ENCODE data around the gene DLX1.

DLX1 gene

DNA sequence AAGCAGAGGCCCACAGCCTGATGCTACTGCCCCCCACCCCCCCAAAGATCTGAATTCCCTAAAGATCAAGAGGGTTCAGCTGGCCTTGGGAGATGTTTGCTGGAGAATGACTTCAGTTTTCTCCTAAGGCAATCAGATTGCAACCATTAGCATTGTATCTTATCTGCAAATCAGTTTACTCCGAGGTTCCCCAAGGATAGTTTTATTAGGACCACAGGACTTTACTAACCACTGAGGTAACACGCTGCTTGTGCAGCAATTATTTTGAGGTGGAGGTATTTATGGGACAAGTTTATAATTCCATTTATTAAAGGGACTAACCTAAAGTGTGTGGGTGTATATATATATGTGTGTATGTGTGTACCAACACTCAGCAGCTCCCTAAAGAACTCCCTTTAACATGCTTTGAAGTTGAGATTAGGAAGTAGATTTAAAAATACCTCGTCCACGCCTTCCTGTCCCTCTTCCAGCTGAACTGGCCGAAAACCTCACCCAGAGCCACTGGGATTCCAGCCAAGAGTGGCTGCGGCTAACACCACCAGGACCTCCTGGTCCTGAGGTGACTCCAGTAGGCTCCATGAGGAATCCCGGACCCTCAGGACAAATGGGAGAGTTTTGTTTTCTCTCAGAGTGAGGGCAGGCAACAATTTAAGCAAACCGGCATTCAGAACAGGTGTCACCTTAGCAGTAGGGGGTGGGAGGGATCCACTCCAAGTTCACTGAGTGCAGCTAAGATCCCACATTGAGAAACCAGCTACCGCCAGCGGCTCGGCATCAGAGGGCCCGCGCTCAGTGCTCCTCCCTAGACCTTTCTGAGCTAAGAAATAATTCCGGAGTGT is 3.0 kb upstream of the DLX1 start:
- Histone ChIP-seq H3K9me3 (ENCODE audit: insufficient read depth, low read depth, low read length) (no peaks in the 10 kb centered on the region), H3K36me3 (ENCODE audit: insufficient read depth, low read length) (no peaks in the 10 kb centered on the region), H3K9ac (ENCODE audit: low read depth, low read length) (no peak overlapping the region), H3K4me3 (ENCODE audit: low read length) (no peak overlapping the region), H3K27me3 (ENCODE audit: insufficient read depth, low read length) (peaks cover 100% of the 10 kb centered on the region), H3K4me1 (ENCODE audit: insufficient read depth, low read length) (peaks cover 37% of the 10 kb centered on the region), H3K27ac (ENCODE audit: low read depth, low read length) (no peak overlapping the region)
- 7% methylated on average over 14 of the region's 14 CpGs for WGBS

DNA sequence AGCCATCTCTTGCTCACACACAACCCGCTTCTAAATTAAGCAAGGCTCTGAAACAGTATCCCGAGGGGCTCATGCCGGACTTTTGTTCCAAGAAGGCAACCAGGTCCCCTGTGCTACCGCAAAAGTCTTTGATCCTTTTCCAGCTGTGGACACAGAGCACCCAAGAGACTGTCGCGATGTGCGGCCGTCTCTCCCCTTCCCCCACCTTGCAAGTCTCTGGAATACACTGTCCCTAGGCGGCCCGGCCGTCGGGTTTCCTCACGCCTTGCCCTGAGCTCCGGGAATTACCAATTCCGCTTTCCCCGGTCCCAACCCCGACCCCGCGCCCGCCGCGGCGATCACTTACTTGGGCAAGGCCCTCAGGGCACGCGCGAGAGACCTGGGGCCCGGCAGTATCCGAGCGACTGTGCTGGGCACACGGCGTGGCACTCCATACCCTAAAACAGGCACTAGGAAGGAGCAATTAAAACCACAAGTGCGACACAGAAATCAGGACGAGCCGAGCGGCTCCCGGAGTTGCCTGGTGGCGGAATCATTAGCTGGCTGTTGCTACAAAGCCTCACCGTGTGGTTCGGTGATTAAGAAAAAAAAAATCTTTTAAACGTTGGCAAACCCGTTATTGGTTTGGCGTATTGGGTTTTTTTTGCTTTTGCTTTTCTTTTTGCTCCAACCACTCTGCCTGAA is 2.2 kb upstream of the DLX1 start:
- no peak overlapping the region for H3K27ac ChIP-seq (ENCODE audit: low read depth, low read length)
- WGBS = 3% methylated on average over 42 of the region's 42 CpGs
- H3K9ac ChIP-seq (ENCODE audit: low read depth, low read length) = no peak overlapping the region
- peaks cover 100% of the 10 kb centered on the region for H3K27me3 ChIP-seq (ENCODE audit: insufficient read depth, low read length)
- no peak overlapping the region for H3K4me3 ChIP-seq (ENCODE audit: low read length)
- H3K4me1 ChIP-seq (ENCODE audit: insufficient read depth, low read length) = peaks cover 44% of the 10 kb centered on the region
- H3K36me3 ChIP-seq (ENCODE audit: insufficient read depth, low read length) = no peaks in the 10 kb centered on the region
- no peaks in the 10 kb centered on the region for H3K9me3 ChIP-seq (ENCODE audit: insufficient read depth, low read depth, low read length)

DNA sequence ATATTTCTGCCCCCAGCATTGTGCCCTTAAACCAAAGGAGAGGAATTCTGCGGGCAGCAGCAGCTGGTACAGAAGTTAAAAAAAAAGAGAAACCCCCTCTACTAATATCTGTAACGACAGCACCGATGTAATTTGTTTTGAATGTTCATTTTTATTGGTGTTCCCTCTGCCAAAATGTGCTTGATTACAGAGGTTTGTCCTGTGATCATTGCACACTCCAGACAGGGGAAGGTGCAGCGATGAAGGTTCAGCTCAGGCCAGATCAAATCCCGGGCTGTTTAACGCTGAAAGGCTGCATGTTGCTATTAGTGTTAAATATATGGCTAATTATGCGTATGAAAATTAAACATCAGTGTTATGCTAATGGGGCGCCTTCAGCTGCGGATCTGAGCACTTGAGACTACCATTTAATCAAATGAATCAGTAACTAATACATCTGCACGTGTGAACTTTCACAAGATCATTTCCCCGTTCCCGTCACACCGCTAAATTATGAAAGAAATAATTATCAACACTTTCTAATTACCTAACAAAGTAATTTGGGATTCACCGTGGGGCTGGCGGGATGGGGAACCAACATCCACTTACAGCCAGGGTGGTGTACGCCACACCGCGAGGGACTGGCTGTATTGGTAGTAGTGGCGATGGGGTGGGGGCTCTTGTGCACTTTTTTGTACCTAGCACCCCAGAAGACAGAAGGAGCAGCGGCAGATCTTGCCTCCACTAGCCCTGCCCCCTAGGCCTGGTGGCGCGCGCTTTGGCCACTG is 1.5 kb upstream of the DLX1 start:
- H3K4me3 ChIP-seq (ENCODE audit: low read length) = peak overlapping the region; percentile 61

DNA sequence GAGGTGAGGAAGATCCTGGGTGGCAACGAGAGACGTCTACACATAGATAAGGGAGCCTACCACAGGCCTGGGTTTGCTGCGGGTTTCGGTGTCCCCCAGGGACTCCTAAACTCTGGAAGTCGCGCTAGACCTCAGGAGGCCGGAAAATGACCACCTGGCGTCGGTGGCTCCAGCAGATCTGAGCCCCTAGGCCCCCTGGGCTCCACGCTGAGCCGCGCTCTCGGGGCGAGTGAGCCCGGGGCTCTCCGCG is 987 bp upstream of the DLX1 start:
- Histone ChIP-seq H3K27ac (ENCODE audit: low read depth, low read length) (no peak overlapping the region), H3K36me3 (ENCODE audit: insufficient read depth, low read length) (no peaks in the 10 kb centered on the region), H3K9ac (ENCODE audit: low read depth, low read length) (no peak overlapping the region), H3K4me3 (ENCODE audit: low read length) (peak overlapping the region; percentile 61), H3K4me1 (ENCODE audit: insufficient read depth, low read length) (peaks cover 47% of the 10 kb centered on the region), H3K9me3 (ENCODE audit: insufficient read depth, low read depth, low read length) (no peaks in the 10 kb centered on the region), H3K27me3 (ENCODE audit: insufficient read depth, low read length) (peaks cover 100% of the 10 kb centered on the region)
- under 1% methylated on average over 17 of the region's 17 CpGs for WGBS

More for the DNA sequence above, 1.5 kb upstream of the DLX1 start:
- Histone ChIP-seq H3K9me3 (ENCODE audit: insufficient read depth, low read depth, low read length) (no peaks in the 10 kb centered on the region), H3K27me3 (ENCODE audit: insufficient read depth, low read length) (peaks cover 100% of the 10 kb centered on the region), H3K36me3 (ENCODE audit: insufficient read depth, low read length) (no peaks in the 10 kb centered on the region), H3K9ac (ENCODE audit: low read depth, low read length) (no peak overlapping the region), H3K27ac (ENCODE audit: low read depth, low read length) (no peak overlapping the region), H3K4me1 (ENCODE audit: insufficient read depth, low read length) (peaks cover 47% of the 10 kb centered on the region)
- WGBS = 2% methylated on average over 23 of the region's 23 CpGs

DNA sequence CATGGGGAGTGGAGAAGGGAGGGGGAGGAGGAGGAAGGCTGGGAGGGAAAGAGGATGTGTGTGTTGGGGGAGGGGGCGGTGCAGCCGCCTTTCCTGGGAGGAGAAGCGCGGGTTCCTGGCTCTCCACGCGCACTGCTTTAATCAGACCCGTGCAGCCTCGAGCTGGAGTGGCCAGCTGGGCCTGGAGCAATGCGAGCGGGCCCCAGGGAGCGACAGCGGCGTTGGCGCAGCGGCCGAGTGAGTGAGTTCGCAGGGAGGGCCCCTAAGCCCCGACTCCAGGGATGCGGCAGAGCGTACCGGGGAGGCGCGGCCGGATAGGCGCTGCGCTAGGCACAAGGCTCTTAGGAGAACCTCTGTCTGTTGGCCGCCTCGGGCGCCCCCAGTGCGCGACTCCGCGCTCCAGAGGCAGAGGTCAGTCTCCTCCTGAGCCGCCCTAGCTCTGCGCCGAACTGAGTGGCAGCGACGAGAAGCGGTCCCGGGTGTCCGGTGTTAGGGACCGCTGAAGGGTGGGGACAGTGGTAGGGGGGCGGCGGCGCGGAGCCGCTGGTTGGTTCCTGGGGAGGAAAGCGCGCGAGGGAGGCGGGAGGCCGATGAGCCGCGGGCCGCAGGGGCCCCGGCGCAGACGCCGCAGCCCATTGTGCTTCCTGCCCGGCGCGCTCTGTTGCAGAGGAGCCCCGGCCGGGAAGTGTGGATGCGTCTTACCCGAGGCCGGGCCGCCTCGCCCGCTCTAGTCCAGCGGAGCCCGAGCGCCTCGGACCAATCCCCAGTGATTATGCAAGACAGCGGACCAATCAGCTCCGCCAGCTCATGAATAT is 455 bp upstream of the DLX1 start:
- Histone ChIP-seq H3K27ac (ENCODE audit: low read depth, low read length) (no peak overlapping the region), H3K36me3 (ENCODE audit: insufficient read depth, low read length) (no peaks in the 10 kb centered on the region), H3K27me3 (ENCODE audit: insufficient read depth, low read length) (peaks cover 100% of the 10 kb centered on the region), H3K4me3 (ENCODE audit: low read length) (peak overlapping the region; percentile 61), H3K9me3 (ENCODE audit: insufficient read depth, low read depth, low read length) (no peaks in the 10 kb centered on the region), H3K9ac (ENCODE audit: low read depth, low read length) (no peak overlapping the region), H3K4me1 (ENCODE audit: insufficient read depth, low read length) (peaks cover 45% of the 10 kb centered on the region)
- under 1% methylated on average over 76 of the region's 76 CpGs for WGBS

DNA sequence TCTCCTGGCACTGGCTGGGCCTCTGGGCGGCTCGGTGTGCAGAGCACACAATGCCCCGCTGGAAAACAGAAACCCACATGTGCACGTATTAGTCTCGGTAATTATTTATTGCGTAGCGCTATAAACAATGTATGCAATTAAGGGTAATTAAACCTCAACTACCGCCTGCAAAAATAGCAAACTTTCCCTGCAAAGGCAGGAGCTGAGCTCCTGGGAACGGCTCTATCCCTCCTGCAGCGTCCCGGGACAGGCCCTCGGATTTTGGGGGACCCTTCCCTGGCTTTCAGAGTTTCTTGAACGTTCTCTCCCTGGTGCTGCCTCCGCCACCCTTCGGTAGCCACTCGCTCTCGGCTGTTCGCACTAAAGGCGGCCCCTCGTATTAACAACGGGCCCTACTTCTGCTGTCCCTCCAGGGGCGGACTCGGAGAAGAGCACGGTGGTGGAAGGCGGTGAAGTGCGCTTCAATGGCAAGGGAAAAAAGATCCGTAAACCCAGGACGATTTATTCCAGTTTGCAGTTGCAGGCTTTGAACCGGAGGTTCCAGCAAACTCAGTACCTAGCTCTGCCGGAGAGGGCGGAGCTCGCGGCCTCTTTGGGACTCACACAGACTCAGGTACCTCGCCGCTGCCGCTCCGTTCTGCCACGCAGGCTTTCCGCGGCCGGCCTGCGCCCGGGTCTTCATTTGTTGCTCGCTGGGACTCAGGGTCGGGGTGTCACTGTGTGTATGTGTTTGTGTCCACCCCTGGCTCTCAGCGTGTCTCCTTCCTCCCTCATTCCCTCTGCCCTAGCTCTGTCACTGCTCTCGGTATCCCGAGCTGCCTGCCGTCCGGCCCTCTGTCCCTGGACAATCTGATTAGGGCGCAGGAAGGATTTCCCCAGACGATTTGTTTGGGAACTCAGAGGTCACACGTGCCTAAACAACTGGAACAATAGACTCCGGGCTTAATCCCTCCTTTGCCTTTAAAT is 1.2 kb downstream of the DLX1 start:
- no peak overlapping the region for H3K9ac ChIP-seq (ENCODE audit: low read depth, low read length)
- no peaks in the 10 kb centered on the region for H3K9me3 ChIP-seq (ENCODE audit: insufficient read depth, low read depth, low read length)
- H3K4me1 ChIP-seq (ENCODE audit: insufficient read depth, low read length) = peaks cover 53% of the 10 kb centered on the region
- under 1% methylated on average over 53 of the region's 54 CpGs for WGBS
- H3K27ac ChIP-seq (ENCODE audit: low read depth, low read length) = no peak overlapping the region
- no peaks in the 10 kb centered on the region for H3K36me3 ChIP-seq (ENCODE audit: insufficient read depth, low read length)
- H3K27me3 ChIP-seq (ENCODE audit: insufficient read depth, low read length) = peaks cover 100% of the 10 kb centered on the region
- H3K4me3 ChIP-seq (ENCODE audit: low read length) = peak overlapping the region; percentile 40

DNA sequence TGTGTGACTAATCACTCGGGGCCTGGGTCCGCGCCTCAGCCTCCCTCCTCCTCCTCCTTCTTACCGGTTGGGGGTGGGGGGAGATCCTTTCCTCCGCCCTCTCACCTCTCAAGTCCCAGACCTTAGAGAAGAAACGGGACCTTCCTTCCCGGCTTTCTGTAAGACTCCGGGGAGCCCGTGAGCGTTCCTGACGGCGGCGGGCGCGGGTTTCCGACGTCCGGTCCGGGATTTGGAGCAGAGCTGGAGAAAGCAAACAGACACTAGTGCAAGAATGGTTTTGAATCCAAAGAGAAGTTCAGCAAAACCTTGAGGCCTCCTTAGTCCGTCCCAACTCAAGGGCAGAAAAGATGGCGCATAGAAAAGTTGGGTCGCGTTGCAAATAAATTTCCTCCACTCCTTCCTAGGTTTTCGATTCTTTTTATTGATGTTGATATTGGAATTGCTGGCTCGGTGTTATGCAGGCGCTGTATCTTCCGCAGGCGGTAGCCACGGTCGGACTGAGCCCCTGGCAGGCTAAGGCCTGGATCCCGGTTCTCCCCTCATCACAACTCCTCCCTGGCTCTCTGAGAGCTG is 2.0 kb downstream of the DLX1 start:
- Histone ChIP-seq H3K9me3 (ENCODE audit: insufficient read depth, low read depth, low read length) (no peaks in the 10 kb centered on the region), H3K27ac (ENCODE audit: low read depth, low read length) (no peak overlapping the region), H3K36me3 (ENCODE audit: insufficient read depth, low read length) (no peaks in the 10 kb centered on the region), H3K9ac (ENCODE audit: low read depth, low read length) (no peak overlapping the region), H3K4me3 (ENCODE audit: low read length) (peak overlapping the region; percentile 40), H3K27me3 (ENCODE audit: insufficient read depth, low read length) (peaks cover 100% of the 10 kb centered on the region), H3K4me1 (ENCODE audit: insufficient read depth, low read length) (peaks cover 48% of the 10 kb centered on the region)
- under 1% methylated on average over 29 of the region's 31 CpGs for WGBS

DNA sequence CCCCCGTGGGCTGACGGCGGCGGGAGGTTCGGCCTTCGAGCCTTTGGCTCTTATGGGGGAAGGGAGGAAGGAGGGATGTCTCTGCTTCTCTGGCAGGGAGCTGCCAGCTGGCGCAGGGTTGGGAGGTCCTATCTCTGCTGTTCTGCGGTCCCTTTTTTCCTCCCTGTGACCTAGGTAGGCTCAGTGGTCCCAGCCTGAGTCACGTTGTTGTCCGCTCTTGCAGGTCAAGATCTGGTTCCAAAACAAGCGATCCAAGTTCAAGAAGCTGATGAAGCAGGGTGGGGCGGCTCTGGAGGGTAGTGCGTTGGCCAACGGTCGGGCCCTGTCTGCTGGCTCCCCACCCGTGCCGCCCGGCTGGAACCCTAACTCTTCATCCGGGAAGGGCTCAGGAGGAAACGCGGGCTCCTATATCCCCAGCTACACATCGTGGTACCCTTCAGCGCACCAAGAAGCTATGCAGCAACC is 2.5 kb downstream of the DLX1 start:
- H3K9ac ChIP-seq (ENCODE audit: low read depth, low read length) = no peak overlapping the region
- 1% methylated on average over 23 of the region's 23 CpGs for WGBS
- peak overlapping the region; percentile 40 for H3K4me3 ChIP-seq (ENCODE audit: low read length)

DNA sequence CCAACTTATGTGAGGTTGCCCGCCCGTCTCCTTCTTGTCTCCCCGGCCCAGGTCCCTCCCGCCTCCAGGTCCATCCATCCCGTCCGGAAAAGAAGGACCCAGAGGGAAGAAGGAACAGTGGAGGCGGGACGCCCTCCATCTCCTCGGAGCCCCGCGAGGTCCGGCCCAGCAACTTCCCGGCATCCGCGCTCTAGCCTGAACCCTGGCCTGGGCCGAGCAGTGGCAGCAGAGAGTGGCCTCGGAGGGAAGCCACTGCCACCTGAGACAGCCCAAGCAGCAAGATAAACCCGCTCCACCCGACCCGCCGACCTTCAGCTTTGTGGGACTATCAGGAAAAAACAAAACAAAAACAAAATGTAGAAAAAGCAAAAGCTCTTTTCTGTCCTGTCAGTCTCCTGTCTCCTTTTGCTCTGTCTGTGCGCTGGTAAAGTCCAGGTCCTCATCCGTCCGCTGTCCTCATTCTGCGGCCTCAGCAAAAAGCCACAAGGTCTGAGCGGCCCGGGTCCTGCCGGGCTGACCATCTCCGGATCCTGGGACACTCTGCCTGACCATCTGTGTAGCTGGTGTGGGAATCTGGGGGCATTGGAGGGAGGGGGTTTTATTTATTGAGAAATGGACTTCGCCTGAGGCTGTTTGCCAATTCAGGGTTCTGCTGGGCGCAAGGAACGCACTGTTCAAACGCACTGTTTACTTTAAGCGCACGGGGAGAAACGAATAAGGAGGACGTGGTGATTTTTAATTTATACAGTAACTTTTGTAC is 3.1 kb downstream of the DLX1 start:
- no peak overlapping the region for H3K9ac ChIP-seq (ENCODE audit: low read depth, low read length)
- peaks cover 100% of the 10 kb centered on the region for H3K27me3 ChIP-seq (ENCODE audit: insufficient read depth, low read length)
- H3K36me3 ChIP-seq (ENCODE audit: insufficient read depth, low read length) = no peaks in the 10 kb centered on the region
- peak overlapping the region; percentile 40 for H3K4me3 ChIP-seq (ENCODE audit: low read length)
- no peaks in the 10 kb centered on the region for H3K9me3 ChIP-seq (ENCODE audit: insufficient read depth, low read depth, low read length)
- H3K27ac ChIP-seq (ENCODE audit: low read depth, low read length) = no peak overlapping the region
- peaks cover 42% of the 10 kb centered on the region for H3K4me1 ChIP-seq (ENCODE audit: insufficient read depth, low read length)
- WGBS = 2% methylated on average over 37 of the region's 37 CpGs

More for the DNA sequence above, 2.5 kb downstream of the DLX1 start:
- Histone ChIP-seq H3K9me3 (ENCODE audit: insufficient read depth, low read depth, low read length) (no peaks in the 10 kb centered on the region), H3K27me3 (ENCODE audit: insufficient read depth, low read length) (peaks cover 100% of the 10 kb centered on the region), H3K27ac (ENCODE audit: low read depth, low read length) (no peak overlapping the region), H3K4me1 (ENCODE audit: insufficient read depth, low read length) (peaks cover 48% of the 10 kb centered on the region), H3K36me3 (ENCODE audit: insufficient read depth, low read length) (no peaks in the 10 kb centered on the region)

Data from HUES64 (cell line).